NCI-H526 (cell line): ENCODE measurements around the gene TAPT1.
A peak's percentile ranks its signal among the peaks of the same experiment; 100 is the strongest.

Source experiments
- DNase-seq, 2 experiments: peaks; one replicate each; lab custom pipeline; 2025; lab: John Stamatoyannopoulos, UW

TAPT1 gene

GRCh38 chr4:16133406-16133805 is 92.9 kb downstream of the TAPT1 start:
- no peak for DNase-seq

GRCh38 chr4:16131293-16131692 is 95.0 kb downstream of the TAPT1 start:
- DNase-seq = no peak

- no peak for DNase-seq
Observed at GRCh38 chr4:16129336-16129735, 96.9 kb downstream of the TAPT1 start.

GRCh38 chr4:16126714-16127113 is 99.6 kb downstream of the TAPT1 start:
- DNase-seq = no peak

GRCh38 chr4:16125571-16126445 is 100.5 kb downstream of the TAPT1 start:
- DNase-seq = no peak

GRCh38 chr4:16124232-16124631 is 102.0 kb downstream of the TAPT1 start:
- no peak for DNase-seq

- DNase-seq = peak; percentile 68 to 70
Observed at GRCh38 chr4:16123356-16124084, 102.8 kb downstream of the TAPT1 start.

- DNase-seq = peak in 1 of 2 experiments; percentile 21
Observed at GRCh38 chr4:16122784-16123183, 103.5 kb downstream of the TAPT1 start.

GRCh38 chr4:16122308-16122711 is 104.0 kb downstream of the TAPT1 start:
- no peak for DNase-seq

- no peak for DNase-seq
Observed at GRCh38 chr4:16120720-16121119, 105.6 kb downstream of the TAPT1 start.

GRCh38 chr4:16119981-16120380 is 106.3 kb downstream of the TAPT1 start:
- no peak for DNase-seq

GRCh38 chr4:16118090-16118489 is 108.2 kb downstream of the TAPT1 start:
- no peak for DNase-seq

GRCh38 chr4:16117164-16117563 is 109.1 kb downstream of the TAPT1 start:
- no peak for DNase-seq

- DNase-seq = peak in 1 of 2 experiments; percentile 23
Observed at GRCh38 chr4:16116493-16116990, 109.7 kb downstream of the TAPT1 start.

- no peak for DNase-seq
Observed at GRCh38 chr4:16116019-16116418, 110.3 kb downstream of the TAPT1 start.

- no peak for DNase-seq
Observed at GRCh38 chr4:16114546-16114945, 111.7 kb downstream of the TAPT1 start.

GRCh38 chr4:16113741-16114140 is 112.5 kb downstream of the TAPT1 start:
- no peak for DNase-seq

- no peak for DNase-seq
Observed at GRCh38 chr4:16111533-16111932, 114.7 kb downstream of the TAPT1 start.

GRCh38 chr4:16110661-16111290 is 115.5 kb downstream of the TAPT1 start:
- DNase-seq = no peak
